Measurements from ENCODE around the gene TEX48.

GRCh38 chr9:114655689-114656088 lies 26.3 kb downstream of the TEX48 start:
- TF ChIP-seq EP300 (IDR thresholded peaks at IDR 0.05) (no peak), POLR2A (IDR thresholded peaks at IDR 0.05) (no peak)

Measured in tibial nerve (tissue), 3 donors.